DND-41 (cell line): ENCODE data around the gene DAPP1.

ENCODE experiments used
- EZH2 ChIP-seq: IDR thresholded peaks from 3 replicates; pipeline ENCODE4 v1.6.1; 2012; ENCODE audit warnings: borderline replicate concordance, low read depth, mild to moderate bottlenecking, moderate library complexity, low read length, inconsistent platforms; ENCODE audit not compliant: severe bottlenecking
- TF ChIP-seq, protein P1 (sequence below): IDR thresholded peaks from 2 replicates; pipeline ENCODE4 v1.5.1; 2012; ENCODE audit warnings: borderline replicate concordance, low read length, moderate library complexity, mild to moderate bottlenecking; ENCODE audit not compliant: poor library complexity, severe bottlenecking; ENCODE audit errors: extremely low read depth

DNA sequence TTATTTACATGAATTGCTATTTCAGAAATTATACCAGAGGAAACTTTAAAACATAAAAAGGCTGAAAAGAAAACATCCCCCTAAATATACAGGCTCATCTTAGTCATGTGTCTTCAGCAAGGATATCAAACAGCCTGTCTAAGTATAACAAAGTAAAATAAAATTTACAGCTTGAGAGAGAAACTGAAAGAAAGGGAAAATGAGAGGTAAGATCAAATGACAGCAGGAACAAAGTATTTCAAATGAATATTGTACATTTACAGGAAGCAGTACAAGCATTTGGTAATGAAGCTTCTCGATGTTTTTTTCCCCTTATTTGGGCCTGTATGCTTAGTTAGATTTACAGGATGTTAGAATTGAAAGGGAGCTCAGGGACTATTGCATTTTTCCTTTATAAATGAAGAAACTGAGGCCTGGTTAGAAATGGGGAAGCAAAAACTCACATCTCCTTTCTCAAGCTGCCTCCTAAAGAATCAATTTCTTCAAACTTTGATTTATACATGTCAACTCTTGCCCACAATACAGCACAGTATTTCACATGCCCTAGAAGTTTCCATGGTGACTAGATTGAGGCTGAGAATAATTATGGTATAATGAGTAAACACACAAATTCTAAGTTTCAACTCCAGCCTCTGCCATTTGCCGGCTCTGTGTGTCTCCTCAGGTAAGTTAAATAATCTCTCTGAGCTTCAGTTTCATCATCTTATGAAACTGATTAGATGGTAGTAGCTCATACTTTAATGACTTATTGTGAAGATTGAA lies 29.3 kb downstream of the DAPP1 start:
- TF ChIP-seq EZH2: no peak
- TF ChIP-seq, protein P1, sequence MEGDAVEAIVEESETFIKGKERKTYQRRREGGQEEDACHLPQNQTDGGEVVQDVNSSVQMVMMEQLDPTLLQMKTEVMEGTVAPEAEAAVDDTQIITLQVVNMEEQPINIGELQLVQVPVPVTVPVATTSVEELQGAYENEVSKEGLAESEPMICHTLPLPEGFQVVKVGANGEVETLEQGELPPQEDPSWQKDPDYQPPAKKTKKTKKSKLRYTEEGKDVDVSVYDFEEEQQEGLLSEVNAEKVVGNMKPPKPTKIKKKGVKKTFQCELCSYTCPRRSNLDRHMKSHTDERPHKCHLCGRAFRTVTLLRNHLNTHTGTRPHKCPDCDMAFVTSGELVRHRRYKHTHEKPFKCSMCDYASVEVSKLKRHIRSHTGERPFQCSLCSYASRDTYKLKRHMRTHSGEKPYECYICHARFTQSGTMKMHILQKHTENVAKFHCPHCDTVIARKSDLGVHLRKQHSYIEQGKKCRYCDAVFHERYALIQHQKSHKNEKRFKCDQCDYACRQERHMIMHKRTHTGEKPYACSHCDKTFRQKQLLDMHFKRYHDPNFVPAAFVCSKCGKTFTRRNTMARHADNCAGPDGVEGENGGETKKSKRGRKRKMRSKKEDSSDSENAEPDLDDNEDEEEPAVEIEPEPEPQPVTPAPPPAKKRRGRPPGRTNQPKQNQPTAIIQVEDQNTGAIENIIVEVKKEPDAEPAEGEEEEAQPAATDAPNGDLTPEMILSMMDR: no peak
